Measurements from ENCODE around the gene MYH11. TPM values are rescaled to one million over a fixed set of nuclear protein-coding genes. Genes with fewer than 3 reads are reported as not detected.
A peak's percentile ranks its signal among the peaks of the same experiment; 100 is the strongest.

MYH11 gene
- total RNA-seq, 6 donors from 2014 or later: 33.6 to 224 (median 87.4) TPM

DNA sequence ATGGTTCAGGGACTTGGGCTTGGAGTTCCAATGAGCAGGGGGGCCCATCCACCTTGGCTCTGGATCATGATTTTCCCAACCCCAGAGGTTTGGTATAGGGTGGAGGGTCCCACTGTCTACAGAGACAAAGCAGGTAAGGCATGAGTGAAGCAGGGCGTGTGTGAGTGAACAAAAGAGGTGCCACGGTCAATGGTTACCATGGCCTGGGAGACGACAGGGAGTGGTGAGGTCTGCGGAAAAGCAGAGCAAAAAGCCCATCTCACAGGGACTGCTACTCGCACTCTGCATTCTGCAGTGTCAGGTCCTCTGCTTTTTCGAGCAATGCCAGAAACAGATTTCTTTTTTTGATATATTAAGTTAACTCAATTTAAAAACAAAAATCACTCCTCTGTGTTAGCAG, 24.6 kb downstream of the MYH11 start:
- no peak overlapping the region for H3K4me3 ChIP-seq
- no peaks in the 10 kb centered on the region for H3K9me3 ChIP-seq
- H3K27me3 ChIP-seq: no peaks in the 10 kb centered on the region
- TF ChIP-seq EP300 (IDR thresholded peaks at IDR 0.05) (no peak), POLR2A (IDR thresholded peaks at IDR 0.05) (no peak), POLR2AphosphoS5 (IDR thresholded peaks at IDR 0.05) (no peak)
- TF ChIP-seq, protein P1, sequence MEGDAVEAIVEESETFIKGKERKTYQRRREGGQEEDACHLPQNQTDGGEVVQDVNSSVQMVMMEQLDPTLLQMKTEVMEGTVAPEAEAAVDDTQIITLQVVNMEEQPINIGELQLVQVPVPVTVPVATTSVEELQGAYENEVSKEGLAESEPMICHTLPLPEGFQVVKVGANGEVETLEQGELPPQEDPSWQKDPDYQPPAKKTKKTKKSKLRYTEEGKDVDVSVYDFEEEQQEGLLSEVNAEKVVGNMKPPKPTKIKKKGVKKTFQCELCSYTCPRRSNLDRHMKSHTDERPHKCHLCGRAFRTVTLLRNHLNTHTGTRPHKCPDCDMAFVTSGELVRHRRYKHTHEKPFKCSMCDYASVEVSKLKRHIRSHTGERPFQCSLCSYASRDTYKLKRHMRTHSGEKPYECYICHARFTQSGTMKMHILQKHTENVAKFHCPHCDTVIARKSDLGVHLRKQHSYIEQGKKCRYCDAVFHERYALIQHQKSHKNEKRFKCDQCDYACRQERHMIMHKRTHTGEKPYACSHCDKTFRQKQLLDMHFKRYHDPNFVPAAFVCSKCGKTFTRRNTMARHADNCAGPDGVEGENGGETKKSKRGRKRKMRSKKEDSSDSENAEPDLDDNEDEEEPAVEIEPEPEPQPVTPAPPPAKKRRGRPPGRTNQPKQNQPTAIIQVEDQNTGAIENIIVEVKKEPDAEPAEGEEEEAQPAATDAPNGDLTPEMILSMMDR (IDR thresholded peaks at IDR 0.05): no peak
- no peaks in the 10 kb centered on the region for H3K36me3 ChIP-seq
- no peak for ATAC-seq (ENCODE audit: low FRiP score in 2 of 2)
- H3K27ac ChIP-seq: no peak overlapping the region
- peaks cover 0 to 3% (median 0%) of the 10 kb centered on the region in 4 donors for H3K4me1 ChIP-seq
- WGBS, 2 donors: 92 to 95% methylated on average over 6 of the region's 6 CpGs
- no peak for DNase-seq

DNA sequence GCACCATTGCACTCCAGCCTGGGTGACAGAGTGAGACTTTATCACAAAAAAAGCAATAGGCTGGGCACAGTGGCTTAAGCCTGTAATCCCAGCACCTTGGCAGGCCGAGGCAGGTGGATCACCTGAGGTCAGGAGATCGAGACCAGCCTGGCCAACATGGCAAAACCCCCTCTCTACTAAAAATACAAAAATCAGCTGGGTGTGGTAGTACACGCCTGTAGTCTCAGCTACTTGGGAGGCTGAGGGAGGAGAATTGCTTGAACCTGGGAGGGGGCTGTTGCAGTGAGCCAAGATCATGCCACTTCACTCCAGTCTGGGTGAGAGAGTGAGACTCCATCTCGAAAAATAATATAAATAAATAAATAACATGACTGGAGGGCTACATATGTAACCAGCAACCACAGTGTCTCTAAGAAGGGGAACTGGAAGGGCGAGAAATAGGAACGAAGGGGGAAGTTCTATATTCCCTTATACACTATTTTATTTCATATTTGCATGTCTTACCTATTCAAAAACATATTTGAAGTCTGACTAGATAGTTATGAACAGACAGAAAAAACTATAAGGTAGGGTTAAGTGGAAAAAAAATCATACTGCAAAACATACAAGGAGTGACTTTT, 25.9 kb downstream of the MYH11 start:
- Histone ChIP-seq H3K27ac (no peak overlapping the region), H3K27me3 (no peaks in the 10 kb centered on the region), H3K4me1 (peaks cover 0 to 3% (median 0%) of the 10 kb centered on the region in 4 donors), H3K9me3 (no peaks in the 10 kb centered on the region), H3K4me3 (no peak overlapping the region), H3K36me3 (no peaks in the 10 kb centered on the region)
- TF ChIP-seq, protein P1 (IDR thresholded peaks at IDR 0.05): no peak
- no peak for TF ChIP-seq POLR2A (IDR thresholded peaks at IDR 0.05)
- no peak for TF ChIP-seq EP300 (IDR thresholded peaks at IDR 0.05)
- no peak for TF ChIP-seq POLR2AphosphoS5 (IDR thresholded peaks at IDR 0.05)
- no peak for DNase-seq
- no peak for ATAC-seq (ENCODE audit: low FRiP score in 2 of 2)
- 64 to 65% methylated on average over 5 to 6 of the region's 6 CpGs for WGBS, 2 donors

DNA sequence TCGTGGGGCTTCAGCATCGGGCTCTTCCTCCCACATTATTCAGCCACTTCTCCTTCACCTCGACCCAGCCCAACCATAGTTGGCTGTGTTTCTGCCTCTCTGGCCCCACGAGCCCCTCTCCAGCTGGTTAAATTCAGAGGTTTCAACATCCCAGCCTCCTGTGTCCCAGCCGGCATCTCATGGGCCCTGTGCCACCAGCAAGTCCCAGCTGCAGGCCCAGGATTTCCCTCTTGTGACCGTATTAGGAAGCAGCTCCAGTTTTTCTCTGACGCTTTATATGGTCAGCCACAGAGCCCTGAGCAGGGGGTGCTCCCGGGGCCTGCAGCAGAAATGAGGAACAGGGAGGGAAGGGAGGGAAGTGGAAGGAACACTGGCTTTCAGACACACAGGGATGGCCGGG, 27.4 kb downstream of the MYH11 start:
- DNase-seq (peak; percentile 27 to 54), ATAC-seq (ENCODE audit: low FRiP score in 2 of 2) (peak; percentile 58 to 77)
- Histone ChIP-seq H3K9me3 (no peaks in the 10 kb centered on the region), H3K4me3 (no peak overlapping the region), H3K27ac (peak overlapping the region in 1 of 4 donors; percentile 36), H3K36me3 (no peaks in the 10 kb centered on the region), H3K4me1 (peaks cover 0 to 3% (median 0%) of the 10 kb centered on the region in 4 donors), H3K27me3 (no peaks in the 10 kb centered on the region)
- 34 to 45% methylated on average over 9 of the region's 9 CpGs for WGBS, 2 donors
- TF ChIP-seq EP300 (IDR thresholded peaks at IDR 0.05) (no peak), POLR2AphosphoS5 (IDR thresholded peaks at IDR 0.05) (peak in 1 of 2 donors; percentile 33)

DNA sequence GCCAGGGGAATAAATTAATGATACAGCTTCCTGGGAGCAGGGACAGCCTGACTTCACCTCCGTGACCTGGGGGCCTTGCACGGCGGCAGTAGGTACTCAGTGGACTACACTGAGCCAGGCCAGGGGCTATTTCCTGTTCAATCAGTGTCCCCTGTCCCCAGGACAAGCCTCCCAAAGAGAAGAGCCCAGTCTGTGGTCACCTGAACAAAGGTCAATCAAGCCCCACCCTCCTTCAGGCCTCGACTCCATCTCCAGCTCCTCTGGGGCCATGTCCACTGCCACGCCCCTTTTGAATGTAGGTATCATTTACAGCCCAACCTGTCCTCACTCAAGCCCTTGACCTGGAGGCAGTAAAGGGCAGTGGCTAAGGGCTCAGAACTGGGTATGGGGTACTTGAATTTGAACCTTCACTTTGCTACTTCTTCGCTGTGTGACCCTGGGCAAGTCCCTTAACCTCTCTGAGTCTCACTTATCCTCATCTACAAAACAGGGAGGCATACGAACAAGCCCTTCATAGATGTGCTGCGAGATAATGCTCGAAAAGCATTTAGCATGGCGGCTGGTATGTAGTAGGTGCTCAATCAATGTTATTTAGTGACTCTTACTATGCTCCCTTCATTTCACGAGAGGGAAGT, 29.0 kb downstream of the MYH11 start:
- TF ChIP-seq, protein P1 (IDR thresholded peaks at IDR 0.05): no peak
- TF ChIP-seq EP300 (IDR thresholded peaks at IDR 0.05): no peak
- no peak for TF ChIP-seq POLR2A (IDR thresholded peaks at IDR 0.05)
- no peak for TF ChIP-seq POLR2AphosphoS5 (IDR thresholded peaks at IDR 0.05)
- Histone ChIP-seq H3K4me1 (peaks cover 0 to 5% (median 2%) of the 10 kb centered on the region in 4 donors), H3K27ac (no peak overlapping the region), H3K27me3 (no peaks in the 10 kb centered on the region), H3K9me3 (no peaks in the 10 kb centered on the region), H3K4me3 (no peak overlapping the region), H3K36me3 (no peaks in the 10 kb centered on the region)
- no peak for DNase-seq
- 90 to 92% methylated on average over 7 to 11 of the region's 11 CpGs for WGBS, 2 donors
- ATAC-seq (ENCODE audit: low FRiP score in 2 of 2): no peak

DNA sequence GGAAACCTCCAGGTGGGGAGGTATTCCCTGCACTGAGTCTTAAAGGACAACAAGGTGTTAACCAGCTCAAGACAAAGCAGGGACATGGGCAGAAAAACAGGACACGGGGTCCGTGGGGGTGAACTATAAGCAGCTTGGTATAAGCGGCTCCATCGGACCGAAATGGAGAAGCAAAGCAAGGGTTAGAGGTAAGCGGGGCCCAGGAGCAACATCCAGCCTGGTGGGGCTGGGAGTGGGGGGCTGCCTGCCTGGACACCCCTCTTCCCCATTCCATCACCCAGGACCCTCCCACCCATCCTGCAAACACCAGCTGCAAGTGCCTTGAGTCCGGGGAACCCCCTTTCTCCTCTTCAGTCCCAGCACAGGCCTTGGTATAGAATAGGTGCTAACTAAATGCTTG, 29.5 kb downstream of the MYH11 start:
- Histone ChIP-seq H3K9me3 (no peaks in the 10 kb centered on the region), H3K27ac (no peak overlapping the region), H3K4me1 (peaks cover 0 to 5% (median 2%) of the 10 kb centered on the region in 4 donors), H3K36me3 (no peaks in the 10 kb centered on the region), H3K4me3 (no peak overlapping the region), H3K27me3 (no peaks in the 10 kb centered on the region)
- WGBS, 2 donors: 93 to 98% methylated on average over 6 to 7 of the region's 7 CpGs
- ATAC-seq (ENCODE audit: low FRiP score in 2 of 2) (no peak), DNase-seq (peak in 1 of 2 donors; percentile 33)
- TF ChIP-seq POLR2AphosphoS5 (IDR thresholded peaks at IDR 0.05) (no peak), POLR2A (IDR thresholded peaks at IDR 0.05) (no peak), EP300 (IDR thresholded peaks at IDR 0.05) (no peak)
- TF ChIP-seq, protein P1 (IDR thresholded peaks at IDR 0.05): no peak
